Psoas muscle (tissue), 8 donors: ENCODE results near the gene CTSD. TPM values are rescaled to one million over a fixed set of nuclear protein-coding genes. Genes with fewer than 3 reads are reported as not detected.
"Not testable (repeated sequence)": the region's sequence is repeated elsewhere in the genome, so short reads cannot be mapped to it uniquely, and the experiment has no call there.

Experiments
- ATAC-seq, 4 donors: fragments of 200-7000 bp; cut with Tn5 transposase; one replicate each; pipeline ENCODE4 v1.9.1; 2020; ENCODE audit warnings: moderate library complexity in 3 of 4, mild to moderate bottlenecking in 2 of 4
- DNase-seq, 2 donors: peaks; one replicate each; pipeline ENCODE4 v3.0.0-alpha.2; 2020
- H3K27ac ChIP-seq: fragments of 200-600 bp; one replicate; pipeline ENCODE4 v1.8.0; 2022
- H3K27me3 ChIP-seq, 3 donors: fragments of 200-600 bp in 1 of 3; one replicate each; pipeline versions ENCODE4 v1.6.1 to v1.8.0; 2013 to 2022; ENCODE audit warnings: low read length in 2 of 3, mild to moderate bottlenecking in 2 of 3, moderate library complexity in 1 of 3; ENCODE audit not compliant: insufficient read depth in 3 of 3
- H3K36me3 ChIP-seq, 2 donors: fragments of 200-600 bp in 1 of 2; one replicate each; pipeline versions ENCODE4 v1.6.1 to v1.8.0; 2013 to 2022; ENCODE audit warnings: low read depth in 1 of 2, mild to moderate bottlenecking in 1 of 2, moderate library complexity in 1 of 2; ENCODE audit not compliant: insufficient read depth in 1 of 2
- H3K4me1 ChIP-seq: fragments of 200-600 bp; one replicate; pipeline ENCODE4 v1.8.0; 2022
- H3K4me3 ChIP-seq: fragments of 200-600 bp; one replicate; pipeline ENCODE4 v1.8.0; 2022; ENCODE audit warnings: mild to moderate bottlenecking
- H3K9me3 ChIP-seq: fragments of 200-600 bp; one replicate; pipeline ENCODE4 v1.8.0; 2022
- CTCF ChIP-seq: fragments of 200-600 bp; IDR thresholded peaks from one replicate; pipeline ENCODE4 v1.8.0; 2022; ENCODE audit warnings: antibody characterized with exemption
- WGBS, 3 donors: extraction: QIAGEN DNeasy Blood & Tissue Kit; methylation state at CpG; one replicate each; pipeline versions ENCODE4 v1.1.6 to v1.1.7; 2013; 5-methylcytosine and 5-hydroxymethylcytosine counted together
- intact Hi-C, 2 donors: fragments of 100-400 bp; cut with DNase I; formaldehyde crosslinking; loops; one replicate each; pipeline versions ENCODE4 v1.11.0 to v1.14.2; 2022
- polyA plus RNA-seq, 3 donors: library from polyadenylated mRNA; stranded (reverse); fragments of 200-250 nt; gene quantifications; one replicate each; pipeline ENCODE4 v1.2.3, GENCODE V29; 2013
- total RNA-seq, 4 donors: library from RNA; stranded (reverse); fragmentation: NEBNext Ultra II Directional in 2 of 4; extraction: Animal tissue kit (Norgen Biotek cat#: 25700) in 2 of 4; gene quantifications; one replicate each; pipeline versions ENCODE4 v1.2.1 to v1.2.4, GENCODE V29; 2021 to 2023
- donor health status: healthy with polysubstance abuse.
- donor health status: DM: no; HTN: no; CAD: no; lungs with moderate emphysema.
- donor health status: Bipolar disorder and iron deficiency.
- donor health status: healthy.
- donor health status: DM: yes; HTN: yes; CAD: no.
- donor health status: DM: no; HTN: no; CAD: no.
- donor health status: DM: no; HTN: no; CAD: no.
- donor health status: DM: yes; HTN: yes; CAD: no.

The CTSD gene
- total and polyA plus RNA-seq, 7 donors, result 343 to 1,317 (median 680) TPM

- whole genome bisulfite sequencing, 3 donors, result 79 to 85% (median 84%) methylated on average over 6 of the region's 6 CpGs
- ATAC-seq (peak in 1 of 4 donors; percentile 43), DNase-seq (peak in 1 of 2 donors; percentile 38)
- no peak overlapping the region for H3K27ac ChIP-seq
- intact Hi-C loops, result no loop called here
- no peaks in the 10 kb centered on the region for H3K27me3 ChIP-seq
- H3K4me1 ChIP-seq, result no peaks in the 10 kb centered on the region
- no peak for TF ChIP-seq CTCF
- no peaks in the 10 kb centered on the region for H3K9me3 ChIP-seq
- H3K4me3 ChIP-seq, result no peak overlapping the region
- H3K36me3 ChIP-seq, result no peaks in the 10 kb centered on the region
Observed at GRCh38 chr11:1771700-1772099, 8.0 kb upstream of the CTSD start.

GRCh38 chr11:1771273-1771672 is 7.5 kb upstream of the CTSD start:
- WGBS, 3 donors, result 80 to 86% (median 85%) methylated on average over 18 of the region's 18 CpGs

GRCh38 chr11:1770528-1770927 is 6.8 kb upstream of the CTSD start:
- Histone ChIP-seq H3K9me3 (no peaks in the 10 kb centered on the region), H3K27ac (no peak overlapping the region), H3K27me3 (no peaks in the 10 kb centered on the region), H3K4me3 (no peak overlapping the region), H3K36me3 (no peaks in the 10 kb centered on the region), H3K4me1 (no peaks in the 10 kb centered on the region)
- WGBS, 3 donors, result 68 to 70% (median 69%) methylated on average over 5 of the region's 5 CpGs
- peak in 1 of 2 donors; percentile 50 for DNase-seq
- no peak for ATAC-seq
- intact Hi-C loops, result no loop called here
- TF ChIP-seq CTCF, result no peak

More at GRCh38 chr11:1771273-1771672, 7.5 kb upstream of the CTSD start:
- DNase-seq (peak in 1 of 2 donors; percentile 44), ATAC-seq (no peak)
- Histone ChIP-seq H3K27me3 (no peaks in the 10 kb centered on the region), H3K9me3 (no peaks in the 10 kb centered on the region), H3K36me3 (no peaks in the 10 kb centered on the region), H3K4me1 (no peaks in the 10 kb centered on the region), H3K27ac (no peak overlapping the region), H3K4me3 (no peak overlapping the region)
- no peak for TF ChIP-seq CTCF
- intact Hi-C loops, result no loop called here

- H3K9me3 ChIP-seq, result no peaks in the 10 kb centered on the region
- WGBS, 3 donors, result 86 to 90% (median 88%) methylated on average over 7 of the region's 7 CpGs
- no peak overlapping the region for H3K27ac ChIP-seq
- no peak for TF ChIP-seq CTCF
- H3K4me1 ChIP-seq, result no peaks in the 10 kb centered on the region
- DNase-seq (peak in 1 of 2 donors; percentile 28), ATAC-seq (no peak)
- no peaks in the 10 kb centered on the region for H3K36me3 ChIP-seq
- H3K4me3 ChIP-seq, result no peak overlapping the region
- no peaks in the 10 kb centered on the region for H3K27me3 ChIP-seq
- intact Hi-C loops, result no loop called here
Observed at GRCh38 chr11:1770061-1770460, 6.3 kb upstream of the CTSD start.

- H3K4me3 ChIP-seq, H3K36me3 ChIP-seq, H3K9me3 ChIP-seq, H3K27ac ChIP-seq, ATAC-seq, H3K4me1 ChIP-seq, H3K27me3 ChIP-seq, intact Hi-C loops: not testable (repeated sequence)
- 88 to 89% (median 88%) methylated on average over 9 of the region's 9 CpGs for WGBS, 3 donors
- DNase-seq, result peak in 1 of 2 donors; percentile 24
Observed at GRCh38 chr11:1769304-1769936, 5.7 kb upstream of the CTSD start.
